GDM1 (cell line): ENCODE results near the gene FAM98C.
"Not testable (repeated sequence)": the region's sequence is repeated elsewhere in the genome, so short reads cannot be mapped to it uniquely, and the experiment has no call there.

ENCODE experiments used
- DNase-seq: peaks from one replicate; lab custom pipeline; 2025; lab: John Stamatoyannopoulos, UW

The FAM98C gene

DNA sequence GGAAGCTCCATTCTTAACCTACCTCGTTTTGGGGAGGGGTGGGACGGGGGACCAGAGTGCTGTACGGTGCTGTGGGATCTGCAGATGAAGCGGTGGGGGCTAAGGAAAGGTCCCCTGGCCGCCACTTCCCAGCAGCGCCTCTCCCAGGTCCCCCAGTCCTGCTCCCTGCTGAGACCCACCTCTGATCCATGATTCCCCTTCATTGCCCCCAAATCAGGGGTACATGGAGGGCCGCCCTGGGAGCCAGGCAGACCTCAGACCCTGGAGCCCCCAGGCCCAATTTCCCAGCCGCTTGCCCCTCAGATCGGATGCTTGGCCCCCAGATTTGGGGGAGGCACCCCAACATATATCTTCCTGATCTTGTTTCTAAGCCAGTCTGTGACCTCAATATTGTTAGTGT lies 3.8 kb upstream of the FAM98C start:
- DNase-seq: no peak

DNA sequence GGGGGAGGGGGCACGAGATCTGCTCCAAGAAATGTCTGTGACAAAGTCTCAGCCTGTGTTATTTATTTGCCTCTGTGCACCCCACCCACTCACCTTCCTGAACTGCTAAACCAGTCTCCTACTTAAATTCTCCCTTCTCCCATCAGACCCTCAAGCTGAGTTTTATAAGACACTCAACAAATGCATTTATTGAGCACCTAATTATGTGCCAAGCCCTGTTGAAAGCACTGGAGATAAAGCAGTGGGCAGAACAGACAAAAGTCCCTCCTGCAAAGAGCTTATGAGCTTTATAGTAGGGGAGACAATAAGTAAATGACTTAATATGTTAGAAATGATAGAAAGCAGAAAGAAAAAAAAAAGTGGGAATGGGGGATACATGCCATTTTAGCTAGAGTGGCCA lies 3.4 kb upstream of the FAM98C start:
- DNase-seq: no peak

DNA sequence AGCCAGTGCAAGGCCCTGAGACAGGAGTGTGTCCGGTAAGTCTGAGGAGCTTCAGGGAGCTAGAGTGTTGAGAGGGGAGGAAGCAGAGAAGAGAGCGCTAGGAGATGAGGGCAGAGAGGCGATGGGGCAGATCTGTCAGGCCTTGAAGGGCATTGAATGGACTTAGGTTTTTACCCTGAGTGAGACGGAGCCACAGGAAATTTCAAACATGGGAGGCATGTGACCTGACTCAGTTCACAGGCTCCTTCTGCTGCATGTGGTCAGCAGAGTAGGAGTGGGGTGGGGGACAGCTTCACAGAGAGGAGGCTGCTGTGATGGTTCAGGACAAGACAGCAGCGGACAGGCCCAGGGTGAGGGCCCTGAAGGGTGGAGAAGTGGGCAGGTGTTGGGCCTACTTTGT lies 2.5 kb upstream of the FAM98C start:
- DNase-seq: no peak

DNA sequence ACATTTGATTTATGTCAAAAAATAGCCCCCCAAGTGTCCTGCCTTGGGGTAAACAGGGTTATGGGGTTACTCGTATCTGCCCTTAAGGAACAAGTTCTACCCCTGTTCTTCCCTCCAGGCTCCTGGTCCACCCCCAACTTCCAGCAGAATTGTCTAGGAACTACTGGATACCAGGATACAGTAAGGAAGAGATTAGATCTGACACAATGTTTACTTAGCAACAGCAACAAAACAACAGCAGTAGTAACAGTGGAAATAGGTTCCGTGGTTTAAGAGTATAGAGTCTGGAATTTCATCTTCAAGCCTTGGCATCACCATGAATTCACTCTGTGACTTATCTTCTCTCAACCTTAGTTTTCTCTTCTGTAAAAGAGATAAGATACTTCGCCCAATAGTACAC lies 1.7 kb upstream of the FAM98C start:
- DNase-seq: no peak

DNA sequence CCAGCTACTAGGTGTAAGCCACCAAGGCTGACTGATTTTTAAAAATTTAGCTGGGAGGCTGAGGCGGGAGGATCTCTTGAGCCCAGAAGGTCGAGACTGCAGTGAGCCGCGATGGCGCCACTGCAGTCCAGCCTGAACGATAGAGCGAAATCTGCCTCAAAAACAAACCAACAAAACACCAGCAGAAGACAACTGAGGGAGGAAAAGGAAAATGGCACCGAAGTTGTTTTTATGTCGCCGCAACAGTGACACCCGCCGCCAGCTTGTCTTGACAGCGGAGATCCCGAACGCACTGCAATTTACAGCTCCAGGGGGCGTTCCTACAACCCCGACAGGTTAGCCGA lies 298 bp upstream of the FAM98C start:
- no peak for DNase-seq

DNA sequence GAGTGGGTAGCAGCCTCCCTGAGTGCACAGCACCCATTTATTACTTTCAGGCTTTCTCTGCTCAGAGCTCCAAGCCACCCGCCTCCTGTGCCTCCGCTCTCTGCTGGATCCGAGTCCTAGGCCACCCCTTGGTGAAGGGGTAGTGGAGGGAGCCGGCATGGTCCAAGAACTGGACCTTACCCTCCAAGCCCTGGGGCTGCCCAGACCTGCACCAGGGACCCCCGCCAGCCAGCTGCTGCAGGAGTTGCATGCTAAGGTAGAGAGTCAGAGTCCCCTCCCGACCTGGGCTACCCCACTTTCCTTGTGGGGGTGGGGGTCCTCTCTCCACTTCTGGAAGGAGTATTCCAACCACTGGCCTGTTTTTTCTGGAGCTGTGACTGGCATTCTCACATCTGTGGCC lies 2.0 kb downstream of the FAM98C start:
- no peak for DNase-seq

DNA sequence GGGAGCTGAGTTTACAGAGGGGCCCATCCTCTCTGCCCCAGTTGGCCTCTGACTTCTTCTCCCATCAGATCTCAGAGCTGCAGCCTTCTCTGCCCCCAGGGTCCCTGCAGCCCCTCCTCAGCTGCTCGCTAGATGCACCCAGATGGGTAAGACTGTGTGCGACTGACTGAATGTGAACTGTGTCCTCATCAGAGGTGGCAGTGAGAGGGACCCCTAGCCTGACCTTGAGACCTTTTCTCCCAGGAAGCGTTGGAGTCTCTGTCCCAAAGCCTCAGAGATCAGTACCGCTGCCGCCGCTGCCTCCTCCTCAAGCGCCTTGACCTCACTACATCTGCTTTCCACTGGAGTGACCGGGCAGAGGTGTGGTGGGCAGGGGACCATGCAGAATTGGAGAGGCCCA lies 2.4 kb downstream of the FAM98C start:
- no peak for DNase-seq

DNA sequence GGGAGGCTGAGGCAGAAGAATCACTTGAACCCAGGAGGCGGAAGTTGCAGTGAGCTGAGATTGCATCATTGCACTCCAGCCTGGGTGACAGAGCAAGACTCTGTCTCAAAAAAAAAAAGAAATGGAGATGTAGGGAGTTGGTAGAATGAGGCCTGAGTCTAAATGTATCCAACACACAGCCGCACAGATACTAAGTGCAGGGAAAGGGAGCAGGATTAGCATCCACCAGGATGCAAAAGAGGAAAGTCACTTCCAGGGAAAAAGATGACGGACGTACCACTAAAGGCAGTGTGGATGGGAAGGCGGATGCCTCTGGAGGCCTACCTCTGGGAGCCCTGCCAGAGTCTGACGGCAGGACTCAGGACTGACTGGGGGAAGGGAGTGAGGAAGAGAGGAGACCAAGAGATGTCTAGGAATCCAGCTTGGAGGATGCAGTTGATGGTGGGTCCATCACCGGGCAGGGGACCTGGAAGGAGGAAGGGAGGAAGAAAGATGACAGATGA lies 6.8 kb downstream of the FAM98C start:
- no peak for DNase-seq

DNA sequence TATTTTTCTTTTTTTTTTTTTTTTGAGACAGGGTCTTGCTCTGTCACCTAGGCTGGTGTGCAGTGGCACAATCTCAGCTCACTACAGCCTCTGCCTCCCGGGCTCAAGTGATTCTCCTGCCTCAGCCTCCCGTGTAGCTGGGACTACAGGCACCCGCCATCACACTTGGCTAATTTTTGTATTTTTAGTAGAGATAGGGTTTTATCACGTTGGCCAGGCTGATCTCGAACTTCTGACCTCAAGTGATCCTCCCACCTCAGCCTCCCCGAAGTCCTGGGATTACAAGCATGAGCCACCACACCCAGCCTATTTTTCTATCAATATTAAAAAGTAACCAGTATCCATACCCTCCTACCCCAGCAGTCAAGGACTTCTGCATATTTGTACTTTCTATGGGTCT lies 7.5 kb downstream of the FAM98C start:
- DNase-seq: not testable (repeated sequence)

DNA sequence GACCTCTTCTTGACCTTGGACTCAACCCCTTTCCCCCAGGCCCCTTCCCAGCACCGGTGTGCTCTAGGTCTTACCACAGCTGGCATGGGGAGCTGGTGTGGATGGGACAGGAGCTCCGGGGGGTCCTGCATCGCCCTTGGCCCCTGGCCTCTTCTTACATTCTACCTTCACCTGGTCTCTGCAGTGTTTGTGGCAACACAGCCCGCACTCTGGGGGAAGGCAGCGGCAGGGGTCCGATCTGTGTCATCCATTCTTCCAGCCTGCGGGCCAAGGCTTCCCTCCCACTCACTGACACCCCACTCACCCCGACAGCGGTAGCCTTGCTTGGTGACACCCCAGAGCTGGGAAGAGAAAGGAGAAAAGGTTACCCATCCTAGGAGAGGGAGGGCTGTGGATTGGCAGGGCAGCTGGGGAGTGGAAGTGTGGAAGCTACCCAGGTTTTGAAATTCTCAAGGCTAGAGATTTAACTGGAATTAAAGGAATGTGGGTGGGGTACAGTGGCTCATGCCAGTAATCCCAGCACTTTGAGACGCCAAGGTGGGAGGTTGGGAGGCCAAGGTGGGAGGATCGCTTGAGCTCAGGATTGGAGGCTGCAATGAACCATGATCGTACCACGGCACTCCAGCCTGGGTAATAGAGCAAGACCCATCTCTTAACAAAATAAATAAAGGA lies 8.3 kb downstream of the FAM98C start:
- no peak for DNase-seq

DNA sequence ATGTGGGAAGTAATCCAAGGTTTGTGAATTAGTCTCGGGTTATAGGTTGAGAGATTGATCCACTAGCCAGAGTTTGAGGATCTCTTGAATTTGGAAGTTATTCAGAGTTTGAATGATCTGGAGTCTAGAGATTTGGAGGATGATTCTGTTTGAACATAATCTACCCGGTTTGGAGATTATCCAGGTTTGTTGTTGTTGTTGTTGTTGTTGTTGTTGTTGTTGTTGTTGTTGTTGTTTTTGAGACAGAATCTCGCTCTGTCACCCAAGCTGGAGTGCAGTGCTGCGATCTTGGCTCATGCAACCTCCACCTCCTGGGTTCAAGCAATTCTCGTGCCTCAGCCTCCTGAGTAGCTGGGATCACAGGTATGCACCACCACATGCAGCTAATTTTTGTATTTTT lies 9.0 kb downstream of the FAM98C start:
- not testable (repeated sequence) for DNase-seq

DNA sequence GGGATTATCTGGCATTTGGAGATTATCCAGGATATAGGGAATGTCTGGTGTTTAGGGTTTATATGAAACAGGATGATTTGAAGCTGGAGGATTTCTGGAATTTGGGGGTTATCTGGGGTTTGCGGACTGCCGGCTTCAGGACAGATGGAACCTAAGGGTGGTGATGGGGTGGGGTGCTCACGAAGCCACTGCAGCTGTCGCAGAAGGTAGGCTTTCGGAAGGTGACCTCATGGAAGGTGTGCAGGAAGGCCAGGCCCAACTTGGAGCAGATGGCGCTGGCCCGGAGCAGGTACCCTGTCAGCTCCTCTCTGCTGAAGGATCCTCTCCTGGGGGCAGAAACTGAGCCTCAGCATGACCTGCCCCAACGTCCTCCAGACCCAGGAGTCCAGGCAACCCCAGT lies 9.6 kb downstream of the FAM98C start:
- DNase-seq: no peak

DNA sequence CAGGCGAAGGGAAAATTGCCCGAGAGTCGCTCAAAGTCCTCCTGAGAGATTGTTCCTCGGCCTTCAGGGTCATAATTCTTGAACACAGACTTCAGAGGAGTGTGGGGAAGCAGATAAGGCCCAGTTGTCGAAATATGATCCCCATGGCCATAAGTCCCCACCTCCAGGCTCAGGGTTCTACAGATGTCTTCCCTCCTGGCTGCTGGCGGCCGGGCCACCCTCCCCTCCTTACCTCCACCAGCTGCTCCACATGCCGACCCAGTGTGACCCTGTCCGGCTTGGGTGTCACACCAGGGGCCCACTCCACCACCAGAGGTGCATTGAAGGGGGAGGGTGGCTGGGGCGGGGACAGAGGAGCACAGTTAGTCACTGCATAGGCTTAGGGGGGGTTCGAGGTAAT lies 10.1 kb downstream of the FAM98C start:
- DNase-seq: no peak

DNA sequence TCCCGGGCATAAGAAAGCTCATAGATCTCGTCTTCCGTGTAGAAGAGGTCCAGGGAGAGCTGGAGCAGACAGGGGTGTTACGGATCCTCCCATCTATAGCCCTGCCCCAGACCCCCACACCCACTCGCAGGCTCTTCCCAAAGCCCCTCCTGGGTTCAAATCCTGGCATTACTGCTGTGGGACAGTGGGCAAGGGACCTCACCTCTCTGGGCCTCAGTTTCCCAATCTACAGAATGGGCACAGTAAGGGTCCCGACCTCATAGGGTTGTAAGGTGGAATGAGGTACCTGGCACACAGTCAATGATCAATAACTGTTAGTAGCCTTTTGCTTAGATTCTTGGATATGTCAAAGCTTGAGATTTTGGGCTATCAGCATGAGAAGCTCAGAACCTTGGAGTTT lies 10.5 kb downstream of the FAM98C start:
- DNase-seq: no peak

DNA sequence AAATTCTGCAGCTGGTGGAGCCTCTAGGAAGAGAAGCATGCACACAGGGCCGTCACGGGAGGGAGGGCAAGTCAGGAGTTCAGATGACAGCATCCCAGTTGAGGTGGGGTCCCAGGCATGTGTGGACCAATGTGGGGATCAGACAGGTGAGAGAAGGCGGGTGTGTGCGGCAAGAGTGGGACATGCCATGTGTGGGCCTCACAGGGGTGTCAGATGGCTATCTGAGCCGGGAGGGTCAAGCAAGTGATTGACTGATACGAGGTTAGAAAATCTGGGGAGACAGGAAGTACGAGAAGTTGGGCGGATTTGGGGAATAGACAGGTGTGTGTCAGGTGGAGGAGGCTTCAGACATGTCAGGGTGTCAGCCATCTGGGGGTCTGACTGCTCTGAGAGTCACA lies 14.3 kb downstream of the FAM98C start:
- DNase-seq: no peak

DNA sequence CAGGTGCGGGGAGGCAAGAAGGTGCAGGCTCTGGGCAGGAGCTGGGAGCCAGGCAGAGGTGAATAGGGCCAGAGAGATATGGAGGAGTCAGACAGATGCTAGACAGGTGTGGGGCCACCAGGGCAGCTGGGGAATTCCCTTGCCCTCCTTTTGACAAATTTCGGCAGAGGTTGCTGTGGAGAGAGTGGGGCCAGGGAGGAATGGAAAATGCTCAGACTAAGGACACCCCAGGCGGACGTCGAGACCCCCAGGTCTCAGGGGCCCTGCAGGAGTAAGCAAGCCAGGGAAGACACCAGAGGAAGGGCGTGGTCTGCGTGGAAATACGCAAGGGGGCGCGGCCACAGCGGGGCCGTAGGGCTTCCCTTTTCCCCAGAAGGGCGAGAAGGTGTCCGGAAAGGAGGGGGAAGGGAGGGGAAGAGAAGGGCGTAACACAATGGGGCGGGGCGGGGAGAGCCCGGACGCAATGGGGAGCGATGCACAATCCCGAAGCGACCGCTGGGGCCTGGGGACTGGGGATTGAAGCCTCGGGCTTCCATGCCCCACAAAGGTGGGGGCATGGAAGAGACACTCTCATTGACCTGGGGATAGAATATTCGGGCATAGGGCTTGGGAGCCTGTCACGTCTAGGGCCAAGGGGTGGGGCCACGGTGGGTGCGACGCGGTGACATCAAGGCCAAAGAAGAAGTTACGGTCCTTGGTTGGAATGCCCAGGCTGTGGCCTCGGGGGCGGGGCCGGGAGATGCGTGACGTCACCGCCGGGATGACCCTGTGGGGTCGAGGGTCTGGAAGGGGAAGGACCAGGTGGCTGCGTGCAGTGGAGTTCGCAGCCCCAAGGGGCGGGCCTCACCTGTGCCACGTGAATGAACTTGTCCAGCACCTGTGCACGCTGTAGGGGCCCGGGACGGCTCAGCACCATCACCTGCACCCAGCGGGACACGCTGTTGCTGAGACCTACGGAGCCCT lies 14.9 kb downstream of the FAM98C start:
- DNase-seq: no peak

DNA sequence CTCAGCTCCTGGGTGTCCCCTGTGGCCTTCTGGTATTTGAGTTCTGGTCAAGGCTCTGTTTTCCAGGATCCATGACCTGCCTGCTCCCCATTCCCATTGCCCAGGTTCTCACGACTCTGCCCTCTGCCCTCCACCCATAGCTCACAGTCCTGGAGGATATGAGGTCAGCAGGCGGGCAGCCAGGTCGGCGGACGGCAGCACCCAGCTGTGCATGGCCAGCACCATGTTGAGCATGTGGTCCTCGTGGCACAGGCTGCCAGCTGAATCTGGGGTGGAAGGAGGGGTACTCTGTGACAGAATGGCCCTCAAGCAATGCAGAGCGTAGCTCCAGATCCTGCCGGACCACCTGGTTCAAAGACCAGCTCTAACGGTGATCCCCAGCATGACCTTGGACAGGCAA lies 18.0 kb downstream of the FAM98C start:
- DNase-seq: no peak

DNA sequence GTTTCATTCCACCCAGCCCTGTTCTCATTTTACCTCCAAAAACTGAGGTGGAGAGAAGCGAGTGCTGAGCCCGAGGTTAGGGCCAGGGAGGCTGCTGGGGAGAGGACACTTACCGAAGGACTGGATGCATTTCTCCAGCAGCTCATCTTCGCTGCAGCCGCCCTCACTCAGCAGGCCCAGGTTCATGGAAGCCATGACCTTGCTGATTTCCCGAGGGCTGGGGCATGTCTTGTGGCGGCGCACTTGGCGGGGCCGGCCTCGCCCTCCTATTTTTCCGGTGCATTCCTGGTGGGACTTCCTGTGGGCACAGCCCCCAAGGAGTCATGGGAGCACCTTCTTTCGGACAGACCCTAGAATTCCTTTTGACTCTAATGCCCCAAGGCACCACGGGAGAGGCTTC lies 19.0 kb downstream of the FAM98C start:
- DNase-seq: no peak

DNA sequence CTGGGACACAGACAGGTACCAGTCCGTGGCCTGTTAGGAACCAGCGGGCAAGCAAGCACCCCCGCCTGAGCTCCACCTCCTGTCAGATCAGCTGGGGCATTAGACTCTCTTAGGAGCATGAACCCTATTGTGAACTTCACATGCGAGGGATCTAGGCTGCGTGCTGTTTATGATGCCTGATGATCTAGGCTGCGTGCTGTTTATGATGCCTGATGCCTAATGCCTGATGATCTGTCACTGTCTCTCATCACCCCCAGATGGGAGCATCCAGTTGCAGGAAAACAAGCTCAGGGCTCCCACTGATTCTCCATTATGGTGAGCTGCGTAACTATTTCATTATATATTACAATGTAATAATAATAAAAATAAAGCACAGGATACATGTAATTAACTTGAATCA lies 19.5 kb downstream of the FAM98C start:
- DNase-seq: no peak

DNA sequence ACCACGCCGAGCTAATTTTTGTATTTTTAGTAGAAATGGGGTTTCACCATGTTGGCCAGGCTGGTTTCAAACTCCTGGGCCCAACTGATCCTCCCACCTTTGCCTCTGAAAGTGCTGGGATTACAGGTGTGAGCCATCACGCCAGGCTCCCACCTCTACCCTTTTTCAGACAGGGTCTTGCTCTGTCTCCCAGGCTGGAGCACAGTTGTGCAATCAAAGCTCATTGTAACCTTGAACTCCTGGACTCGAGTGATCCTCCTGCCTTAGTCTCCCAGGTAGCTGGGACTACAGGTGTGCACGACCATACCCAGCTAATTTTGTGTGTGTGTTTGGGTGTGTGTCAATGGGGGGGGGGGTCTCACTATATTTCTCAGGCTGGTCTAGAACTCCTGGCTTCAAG lies 21.4 kb downstream of the FAM98C start:
- no peak for DNase-seq

DNA sequence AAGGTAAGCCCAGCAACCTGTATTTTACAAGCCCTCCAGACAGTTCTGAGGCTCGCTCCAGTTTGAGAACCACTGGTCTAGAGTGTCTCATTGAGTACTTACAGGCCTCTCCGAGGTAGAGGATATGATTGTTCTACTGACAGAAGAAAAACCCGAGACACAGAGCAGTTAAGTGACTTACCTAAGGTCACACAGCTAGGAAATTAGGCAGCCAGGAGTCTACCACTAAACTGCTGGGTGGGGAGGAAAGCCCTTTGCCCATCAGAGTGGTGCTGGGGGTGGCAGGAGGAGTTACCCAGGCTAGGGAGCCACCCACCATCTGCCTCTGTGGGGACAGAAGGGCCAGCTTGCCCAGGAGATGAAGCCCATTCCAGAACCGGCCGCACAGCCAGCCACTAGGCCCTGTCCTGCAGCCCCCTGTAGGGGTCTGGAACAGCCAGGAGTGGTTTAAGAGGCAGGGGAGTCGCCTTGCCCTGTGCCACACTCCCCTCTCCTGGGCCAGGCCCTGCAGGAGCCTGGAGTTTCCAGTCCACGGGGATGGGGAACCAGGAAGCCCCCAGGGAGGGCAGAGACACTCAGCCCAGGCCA lies 22.4 kb downstream of the FAM98C start:
- DNase-seq: no peak

DNA sequence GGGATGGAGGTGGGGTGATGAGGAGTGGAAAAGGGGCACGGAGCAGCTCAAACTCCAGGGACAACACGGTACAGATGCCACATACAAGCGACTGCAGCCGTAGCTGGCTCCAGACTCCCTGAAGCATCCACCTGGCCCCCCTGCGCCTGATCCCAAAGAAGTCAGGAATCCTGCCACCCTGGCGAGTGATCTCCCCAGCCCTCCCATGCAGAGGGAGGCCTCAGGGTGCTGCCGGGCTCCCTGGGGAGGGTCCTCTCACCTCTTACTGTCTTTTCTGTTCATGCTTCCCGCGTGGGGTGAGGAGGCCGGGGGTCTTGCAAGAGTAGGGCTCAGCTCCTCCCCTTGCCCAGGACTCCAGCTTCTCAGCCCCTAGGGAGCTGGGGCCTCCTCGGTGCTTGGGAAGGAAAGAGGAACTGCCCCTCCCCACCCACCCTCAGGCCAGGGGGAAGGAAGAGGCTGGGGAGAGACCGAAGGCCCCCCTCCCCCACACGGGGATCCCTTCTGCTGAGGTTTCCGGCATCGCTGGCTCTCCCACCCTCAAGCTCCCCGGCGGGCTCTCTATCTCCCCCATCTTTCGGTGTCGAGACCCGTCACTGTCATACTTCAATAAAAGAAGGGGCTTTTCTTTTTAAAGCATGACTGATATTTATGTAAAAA lies 23.0 kb downstream of the FAM98C start, which contains the start of gene RASGRP4:
Gene RASGRP4 (minus strand): TSS at position 410 of the 657 bp plus-strand sequence. CDS start 128 bp downstream, at position 282.
- peak; percentile 89 for DNase-seq
